IPS DF 6.9 (cell line): ENCODE data around the gene SMARCD1.

ENCODE experiments used
- DNase-seq: peaks from one replicate; pipeline ENCODE4 v3.0.0-alpha.2; 2013; ENCODE audit warnings: low read depth, low spot score
- H3K27ac ChIP-seq: one replicate; pipeline ENCODE4 v1.5.1; 2013; ENCODE audit warnings: low read length, control low read depth
- H3K27me3 ChIP-seq: 2 replicates; pipeline ENCODE4 v1.6.1; 2013; ENCODE audit warnings: mild to moderate bottlenecking, low read length; ENCODE audit not compliant: control insufficient read depth, insufficient read depth
- H3K36me3 ChIP-seq: 2 replicates; pipeline ENCODE4 v1.6.1; 2013; ENCODE audit warnings: low read length; ENCODE audit not compliant: control insufficient read depth, insufficient read depth
- H3K4me1 ChIP-seq: 2 replicates; pipeline ENCODE4 v1.6.1; 2013; ENCODE audit warnings: low read length; ENCODE audit not compliant: control insufficient read depth, insufficient read depth
- H3K4me3 ChIP-seq: 2 replicates; pipeline ENCODE4 v1.5.1; 2013; ENCODE audit warnings: mild to moderate bottlenecking, low read length
- H3K9me3 ChIP-seq: 2 replicates; pipeline ENCODE4 v1.6.1; 2013; ENCODE audit warnings: low read length, inconsistent platforms; ENCODE audit not compliant: control insufficient read depth, insufficient read depth
- WGBS: extraction: QIAGEN DNeasy Blood & Tissue Kit; methylation state at CpG from one replicate; pipeline ENCODE4 v1.1.7; 2013; ENCODE audit warnings: mixed read lengths, missing lambda C conversion rate; ENCODE audit not compliant: insufficient read length, insufficient coverage; 5-methylcytosine and 5-hydroxymethylcytosine counted together

The SMARCD1 gene

GRCh38 chr12:50066402-50066801 lies 18.7 kb upstream of the SMARCD1 start:
- H3K36me3 ChIP-seq: no peaks in the 10 kb centered on the region
- no peak overlapping the region for H3K4me3 ChIP-seq
- H3K27ac ChIP-seq: no peak overlapping the region
- DNase-seq: no peak
- no peaks in the 10 kb centered on the region for H3K9me3 ChIP-seq
- H3K27me3 ChIP-seq: no peaks in the 10 kb centered on the region
- H3K4me1 ChIP-seq: no peaks in the 10 kb centered on the region; the same call in 1 of the 2 replicates
- WGBS: no CpG with 5 or more reads among the region's 5 CpGs

- Histone ChIP-seq H3K4me3 (no peak overlapping the region), H3K9me3 (no peaks in the 10 kb centered on the region), H3K27me3 (no peaks in the 10 kb centered on the region), H3K27ac (no peak overlapping the region), H3K36me3 (no peaks in the 10 kb centered on the region), H3K4me1 (0 out of 2 replicates have a peak, but pooled peaks cover 3% of the 10 kb centered on the region)
- no peak for DNase-seq
- WGBS: 100% methylated on average over 3 of the region's 5 CpGs
Observed at GRCh38 chr12:50069069-50069468, 16.1 kb upstream of the SMARCD1 start.

- Histone ChIP-seq H3K9me3 (no peaks in the 10 kb centered on the region), H3K27ac (no peak overlapping the region), H3K27me3 (no peaks in the 10 kb centered on the region), H3K4me1 (0 out of 2 replicates have a peak, but pooled peaks cover 3% of the 10 kb centered on the region), H3K36me3 (no peaks in the 10 kb centered on the region), H3K4me3 (no peak overlapping the region)
- no CpG with 5 or more reads among the region's 3 CpGs for WGBS
- DNase-seq: no peak
Observed at GRCh38 chr12:50069539-50069938, 15.6 kb upstream of the SMARCD1 start.

- H3K27ac ChIP-seq: no peak overlapping the region
- 0 out of 2 replicates have a peak, but pooled peaks cover 4% of the 10 kb centered on the region for H3K4me1 ChIP-seq
- H3K36me3 ChIP-seq: no peaks in the 10 kb centered on the region
- no peak overlapping the region for H3K4me3 ChIP-seq
- no peaks in the 10 kb centered on the region for H3K27me3 ChIP-seq
- no peaks in the 10 kb centered on the region for H3K9me3 ChIP-seq
- 100% methylated on average over 3 of the region's 9 CpGs for WGBS
- DNase-seq: no peak
Observed at GRCh38 chr12:50070314-50071060, 14.7 kb upstream of the SMARCD1 start.

GRCh38 chr12:50072198-50072907 lies 12.8 kb upstream of the SMARCD1 start:
- Histone ChIP-seq H3K4me1 (0 out of 2 replicates have a peak, but pooled peaks cover 4% of the 10 kb centered on the region), H3K4me3 (no peak overlapping the region), H3K27ac (no peak overlapping the region), H3K36me3 (no peaks in the 10 kb centered on the region), H3K27me3 (no peaks in the 10 kb centered on the region), H3K9me3 (no peaks in the 10 kb centered on the region)
- DNase-seq: no peak
- WGBS: no CpG with 5 or more reads among the region's 10 CpGs

- no CpG with 5 or more reads among the region's 7 CpGs for WGBS
- Histone ChIP-seq H3K36me3 (no peaks in the 10 kb centered on the region), H3K27me3 (no peaks in the 10 kb centered on the region), H3K4me3 (no peak overlapping the region), H3K27ac (no peak overlapping the region), H3K4me1 (0 out of 2 replicates have a peak, but pooled peaks cover 4% of the 10 kb centered on the region), H3K9me3 (no peaks in the 10 kb centered on the region)
- no peak for DNase-seq
Observed at GRCh38 chr12:50073206-50073605, 11.9 kb upstream of the SMARCD1 start.

GRCh38 chr12:50073712-50074111 lies 11.4 kb upstream of the SMARCD1 start:
- no CpG with 5 or more reads among the region's 10 CpGs for WGBS

GRCh38 chr12:50074936-50075807 lies 10.0 kb upstream of the SMARCD1 start:
- no peak overlapping the region for H3K4me3 ChIP-seq
- no peak overlapping the region for H3K27ac ChIP-seq
- H3K36me3 ChIP-seq: no peaks in the 10 kb centered on the region
- 0 out of 2 replicates have a peak, but pooled peaks cover 4% of the 10 kb centered on the region for H3K4me1 ChIP-seq
- no CpG with 5 or more reads among the region's 9 CpGs for WGBS
- no peaks in the 10 kb centered on the region for H3K27me3 ChIP-seq
- DNase-seq: peak; percentile 74
- no peaks in the 10 kb centered on the region for H3K9me3 ChIP-seq

More at GRCh38 chr12:50073712-50074111, 11.4 kb upstream of the SMARCD1 start:
- Histone ChIP-seq H3K9me3 (no peaks in the 10 kb centered on the region), H3K4me1 (0 out of 2 replicates have a peak, but pooled peaks cover 4% of the 10 kb centered on the region), H3K4me3 (no peak overlapping the region), H3K27me3 (no peaks in the 10 kb centered on the region), H3K36me3 (no peaks in the 10 kb centered on the region), H3K27ac (no peak overlapping the region)
- DNase-seq: no peak

GRCh38 chr12:50075808-50076170 lies 9.4 kb upstream of the SMARCD1 start:
- no peaks in the 10 kb centered on the region for H3K36me3 ChIP-seq
- no peak overlapping the region for H3K4me3 ChIP-seq
- H3K27ac ChIP-seq: no peak overlapping the region
- no peak for DNase-seq
- H3K27me3 ChIP-seq: no peaks in the 10 kb centered on the region
- no peaks in the 10 kb centered on the region for H3K9me3 ChIP-seq
- no CpG with 5 or more reads among the region's 1 CpG for WGBS
- 0 out of 2 replicates have a peak, but pooled peaks cover 4% of the 10 kb centered on the region for H3K4me1 ChIP-seq

GRCh38 chr12:50077099-50077498 lies 8.0 kb upstream of the SMARCD1 start:
- Histone ChIP-seq H3K4me3 (no peak overlapping the region), H3K27me3 (peaks cover 1% of the 10 kb centered on the region; the same call in 1 of the 2 replicates), H3K27ac (no peak overlapping the region), H3K36me3 (no peaks in the 10 kb centered on the region), H3K9me3 (no peaks in the 10 kb centered on the region), H3K4me1 (0 out of 2 replicates have a peak, but pooled peaks cover 1% of the 10 kb centered on the region)
- WGBS: no CpG with 5 or more reads among the region's 12 CpGs
- DNase-seq: no peak
